ENCODE results near the gene CARS1.

Gene CARS1

GRCh38 chr11:3101921-3102640, 44.9 kb upstream of the CARS1 start:
- Histone ChIP-seq H3K27ac (ENCODE audit: low read length) (no peak overlapping the region), H3K9me3 (replicated peaks; ENCODE audit: insufficient read depth, low read length) (no peaks in the 10 kb centered on the region), H2AFZ (ENCODE audit: low read length) (no peak overlapping the region), H3K4me3 (ENCODE audit: low read length) (no peak overlapping the region), H3K4me1 (ENCODE audit: low read length) (no peaks in the 10 kb centered on the region), H3K4me2 (ENCODE audit: low read depth, low read length) (no peak overlapping the region), H3K9me2 (replicated peaks; ENCODE audit: insufficient read depth, low read length) (no peaks in the 10 kb centered on the region), H3K79me2 (ENCODE audit: low read length) (no peaks in the 10 kb centered on the region), H3K27me3 (replicated peaks; ENCODE audit: insufficient read depth, low read length) (no peaks in the 10 kb centered on the region), H4K20me1 (ENCODE audit: insufficient read depth, low read length) (no peaks in the 10 kb centered on the region), H3K36me3 (replicated peaks; ENCODE audit: insufficient read depth, low read length) (no peaks in the 10 kb centered on the region), H3F3A (ENCODE audit: insufficient read depth, low read length) (no peaks in the 10 kb centered on the region), H3K9ac (ENCODE audit: low read length) (no peak overlapping the region)
- DNase-seq = no peak
- TF ChIP-seq EZH2 (optimal IDR thresholded peaks at IDR 0.05; ENCODE audit: low read depth, low read length) (no peak), EZH2phosphoT487 (IDR thresholded peaks at IDR 0.05; ENCODE audit: low read length) (no peak)
- TF ChIP-seq, protein P1, sequence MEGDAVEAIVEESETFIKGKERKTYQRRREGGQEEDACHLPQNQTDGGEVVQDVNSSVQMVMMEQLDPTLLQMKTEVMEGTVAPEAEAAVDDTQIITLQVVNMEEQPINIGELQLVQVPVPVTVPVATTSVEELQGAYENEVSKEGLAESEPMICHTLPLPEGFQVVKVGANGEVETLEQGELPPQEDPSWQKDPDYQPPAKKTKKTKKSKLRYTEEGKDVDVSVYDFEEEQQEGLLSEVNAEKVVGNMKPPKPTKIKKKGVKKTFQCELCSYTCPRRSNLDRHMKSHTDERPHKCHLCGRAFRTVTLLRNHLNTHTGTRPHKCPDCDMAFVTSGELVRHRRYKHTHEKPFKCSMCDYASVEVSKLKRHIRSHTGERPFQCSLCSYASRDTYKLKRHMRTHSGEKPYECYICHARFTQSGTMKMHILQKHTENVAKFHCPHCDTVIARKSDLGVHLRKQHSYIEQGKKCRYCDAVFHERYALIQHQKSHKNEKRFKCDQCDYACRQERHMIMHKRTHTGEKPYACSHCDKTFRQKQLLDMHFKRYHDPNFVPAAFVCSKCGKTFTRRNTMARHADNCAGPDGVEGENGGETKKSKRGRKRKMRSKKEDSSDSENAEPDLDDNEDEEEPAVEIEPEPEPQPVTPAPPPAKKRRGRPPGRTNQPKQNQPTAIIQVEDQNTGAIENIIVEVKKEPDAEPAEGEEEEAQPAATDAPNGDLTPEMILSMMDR (IDR thresholded peaks at IDR 0.05; ENCODE audit: low read length) = no peak

DNA sequence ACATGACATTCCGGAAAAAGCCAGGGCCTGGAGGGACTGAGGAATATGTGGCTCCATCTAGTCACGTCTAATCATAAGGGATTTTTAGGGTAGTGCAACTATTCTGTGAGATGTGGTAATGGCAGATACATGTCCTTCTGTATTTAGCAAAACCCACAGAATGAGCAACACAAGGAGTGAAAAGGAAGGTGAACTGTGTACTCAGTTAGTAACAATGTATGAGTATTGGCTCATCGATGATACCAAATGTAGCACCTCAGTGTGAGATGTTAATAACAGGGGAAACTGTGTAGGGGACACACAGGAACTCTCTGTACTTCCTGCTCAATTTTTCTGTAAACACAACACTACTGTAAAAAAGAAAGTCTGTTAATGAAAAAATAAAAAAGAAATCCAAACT, 42.0 kb upstream of the CARS1 start:
- Histone ChIP-seq H4K20me1 (ENCODE audit: insufficient read depth, low read length) (no peaks in the 10 kb centered on the region), H3K4me1 (ENCODE audit: low read length) (no peaks in the 10 kb centered on the region), H3K9me3 (replicated peaks; ENCODE audit: insufficient read depth, low read length) (no peaks in the 10 kb centered on the region), H3K36me3 (replicated peaks; ENCODE audit: insufficient read depth, low read length) (no peaks in the 10 kb centered on the region), H3K9ac (ENCODE audit: low read length) (no peak overlapping the region), H3K4me2 (ENCODE audit: low read depth, low read length) (no peak overlapping the region), H3K27me3 (replicated peaks; ENCODE audit: insufficient read depth, low read length) (no peaks in the 10 kb centered on the region), H3K27ac (ENCODE audit: low read length) (no peak overlapping the region), H2AFZ (ENCODE audit: low read length) (no peak overlapping the region), H3K9me2 (replicated peaks; ENCODE audit: insufficient read depth, low read length) (no peaks in the 10 kb centered on the region), H3K4me3 (ENCODE audit: low read length) (no peak overlapping the region), H3F3A (ENCODE audit: insufficient read depth, low read length) (no peaks in the 10 kb centered on the region), H3K79me2 (ENCODE audit: low read length) (no peaks in the 10 kb centered on the region)
- DNase-seq = no peak
- no peak for TF ChIP-seq EZH2phosphoT487 (IDR thresholded peaks at IDR 0.05; ENCODE audit: low read length)
- TF ChIP-seq, protein P1 (IDR thresholded peaks at IDR 0.05; ENCODE audit: low read length) = no peak
- TF ChIP-seq EZH2 (optimal IDR thresholded peaks at IDR 0.05; ENCODE audit: low read depth, low read length) = no peak

GRCh38 chr11:3096909-3097530, 39.8 kb upstream of the CARS1 start:
- DNase-seq = no peak
- Histone ChIP-seq H3K9ac (ENCODE audit: low read length) (no peak overlapping the region), H3K4me2 (ENCODE audit: low read depth, low read length) (no peak overlapping the region), H3K27ac (ENCODE audit: low read length) (no peak overlapping the region), H3K27me3 (replicated peaks; ENCODE audit: insufficient read depth, low read length) (no peaks in the 10 kb centered on the region), H3K79me2 (ENCODE audit: low read length) (no peaks in the 10 kb centered on the region), H3K9me3 (replicated peaks; ENCODE audit: insufficient read depth, low read length) (no peaks in the 10 kb centered on the region), H3K4me3 (ENCODE audit: low read length) (no peak overlapping the region), H3K4me1 (ENCODE audit: low read length) (no peaks in the 10 kb centered on the region), H2AFZ (ENCODE audit: low read length) (no peak overlapping the region), H4K20me1 (ENCODE audit: insufficient read depth, low read length) (no peaks in the 10 kb centered on the region), H3F3A (ENCODE audit: insufficient read depth, low read length) (no peaks in the 10 kb centered on the region), H3K36me3 (replicated peaks; ENCODE audit: insufficient read depth, low read length) (no peaks in the 10 kb centered on the region), H3K9me2 (replicated peaks; ENCODE audit: insufficient read depth, low read length) (no peaks in the 10 kb centered on the region)
- no peak for TF ChIP-seq EZH2phosphoT487 (IDR thresholded peaks at IDR 0.05; ENCODE audit: low read length)
- TF ChIP-seq, protein P1 (IDR thresholded peaks at IDR 0.05; ENCODE audit: low read length) = no peak
- TF ChIP-seq EZH2 (optimal IDR thresholded peaks at IDR 0.05; ENCODE audit: low read depth, low read length) = no peak
